ENCODE data around the gene USP9X.
"Not testable (repeated sequence)": the region's sequence is repeated elsewhere in the genome, so short reads cannot be mapped to it uniquely, and the experiment has no call there.

DNA sequence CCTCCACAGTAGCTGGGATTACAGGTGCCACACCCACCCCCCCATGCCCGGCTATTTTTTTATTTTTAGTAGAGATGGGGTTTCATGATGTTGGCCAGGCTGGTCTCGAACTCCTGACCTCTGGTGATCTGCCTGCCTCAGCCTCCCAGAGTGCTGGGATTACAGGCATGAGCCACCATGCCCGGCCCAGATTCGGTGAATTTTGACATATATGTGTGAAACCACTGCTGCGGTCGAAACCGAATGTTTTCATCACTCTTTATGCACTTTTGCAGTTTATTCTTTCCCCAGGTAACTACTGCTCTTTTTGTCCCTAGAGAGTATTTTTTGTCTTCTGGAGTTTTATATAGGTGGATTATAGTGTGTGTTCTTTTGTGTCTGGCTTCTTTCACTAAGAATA is 101.7 kb downstream of the USP9X start:
- TF ChIP-seq, protein P1, sequence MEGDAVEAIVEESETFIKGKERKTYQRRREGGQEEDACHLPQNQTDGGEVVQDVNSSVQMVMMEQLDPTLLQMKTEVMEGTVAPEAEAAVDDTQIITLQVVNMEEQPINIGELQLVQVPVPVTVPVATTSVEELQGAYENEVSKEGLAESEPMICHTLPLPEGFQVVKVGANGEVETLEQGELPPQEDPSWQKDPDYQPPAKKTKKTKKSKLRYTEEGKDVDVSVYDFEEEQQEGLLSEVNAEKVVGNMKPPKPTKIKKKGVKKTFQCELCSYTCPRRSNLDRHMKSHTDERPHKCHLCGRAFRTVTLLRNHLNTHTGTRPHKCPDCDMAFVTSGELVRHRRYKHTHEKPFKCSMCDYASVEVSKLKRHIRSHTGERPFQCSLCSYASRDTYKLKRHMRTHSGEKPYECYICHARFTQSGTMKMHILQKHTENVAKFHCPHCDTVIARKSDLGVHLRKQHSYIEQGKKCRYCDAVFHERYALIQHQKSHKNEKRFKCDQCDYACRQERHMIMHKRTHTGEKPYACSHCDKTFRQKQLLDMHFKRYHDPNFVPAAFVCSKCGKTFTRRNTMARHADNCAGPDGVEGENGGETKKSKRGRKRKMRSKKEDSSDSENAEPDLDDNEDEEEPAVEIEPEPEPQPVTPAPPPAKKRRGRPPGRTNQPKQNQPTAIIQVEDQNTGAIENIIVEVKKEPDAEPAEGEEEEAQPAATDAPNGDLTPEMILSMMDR (IDR thresholded peaks at IDR 0.05): not testable (repeated sequence)
- not testable (repeated sequence) for TF ChIP-seq POLR2A (IDR thresholded peaks at IDR 0.05)

Measured in adrenal gland (tissue), 5 donors.